GM23338 (cell line): ENCODE measurements around the gene KRTDAP.

ENCODE experiments used
- CREB1 ChIP-seq: fragments of 250-450 bp; sonication (Bioruptor Pico); IDR thresholded peaks from 2 replicates; pipeline ENCODE4 v1.5.0; 2020; ENCODE audit warnings: low read depth, mild to moderate bottlenecking, moderate library complexity
- EZH2 ChIP-seq: fragments of 200-600 bp; sonication (generic); IDR thresholded peaks from one replicate; pipeline ENCODE4 v1.8.0; 2017; ENCODE audit warnings: antibody characterized with exemption, mild to moderate bottlenecking, low read depth; ENCODE audit not compliant: unreplicated experiment
- EZH2phosphoT487 ChIP-seq: fragments of 200-600 bp; sonication (generic); IDR thresholded peaks from one replicate; pipeline ENCODE4 v1.8.1; 2018; ENCODE audit warnings: antibody characterized with exemption; ENCODE audit not compliant: unreplicated experiment
- JUNB ChIP-seq: IDR thresholded peaks from one replicate; pipeline ENCODE4 v1.6.1; 2016; ENCODE audit warnings: antibody characterized with exemption; ENCODE audit not compliant: unreplicated experiment
- POLR2AphosphoS5 ChIP-seq: IDR thresholded peaks from 2 replicates; pipeline ENCODE4 v1.6.1; 2016; ENCODE audit warnings: antibody characterized with exemption, low read depth
- STAT1 ChIP-seq: IDR thresholded peaks from one replicate; pipeline ENCODE4 v1.6.1; 2016; ENCODE audit warnings: antibody characterized with exemption; ENCODE audit not compliant: unreplicated experiment
- ZNF114 ChIP-seq: fragments of 250-450 bp; sonication (Bioruptor Pico); IDR thresholded peaks from 2 replicates; pipeline ENCODE4 v1.5.0; 2020; ENCODE audit warnings: mild to moderate bottlenecking, moderate library complexity
- TF ChIP-seq, protein P1 (sequence below), 2 experiments: fragments of 200-600 bp in 1 of 2; sonication (generic) in 1 of 2; conservative IDR thresholded peaks; 2 replicates each; pipeline versions ENCODE4 v1.5.1 to v1.6.1; 2016 to 2017; ENCODE audit warnings: antibody characterized with exemption in 2 of 2, low read depth in 2 of 2, mild to moderate bottlenecking in 2 of 2, moderate library complexity in 1 of 2
- TF ChIP-seq, protein P2 (sequence below): IDR thresholded peaks from one replicate; pipeline ENCODE4 v1.6.1; 2018; ENCODE audit warnings: antibody characterized with exemption; ENCODE audit not compliant: unreplicated experiment
- TF ChIP-seq, protein P3 (sequence below): fragments of 250-450 bp; sonication (Bioruptor Pico); IDR thresholded peaks from 2 replicates; pipeline ENCODE4 v1.5.0; 2020; ENCODE audit warnings: mild to moderate bottlenecking, moderate library complexity
- TF ChIP-seq, protein P4 (sequence below): IDR thresholded peaks from 2 replicates; pipeline ENCODE4 v1.6.1; 2016; ENCODE audit warnings: antibody characterized with exemption

DNA sequence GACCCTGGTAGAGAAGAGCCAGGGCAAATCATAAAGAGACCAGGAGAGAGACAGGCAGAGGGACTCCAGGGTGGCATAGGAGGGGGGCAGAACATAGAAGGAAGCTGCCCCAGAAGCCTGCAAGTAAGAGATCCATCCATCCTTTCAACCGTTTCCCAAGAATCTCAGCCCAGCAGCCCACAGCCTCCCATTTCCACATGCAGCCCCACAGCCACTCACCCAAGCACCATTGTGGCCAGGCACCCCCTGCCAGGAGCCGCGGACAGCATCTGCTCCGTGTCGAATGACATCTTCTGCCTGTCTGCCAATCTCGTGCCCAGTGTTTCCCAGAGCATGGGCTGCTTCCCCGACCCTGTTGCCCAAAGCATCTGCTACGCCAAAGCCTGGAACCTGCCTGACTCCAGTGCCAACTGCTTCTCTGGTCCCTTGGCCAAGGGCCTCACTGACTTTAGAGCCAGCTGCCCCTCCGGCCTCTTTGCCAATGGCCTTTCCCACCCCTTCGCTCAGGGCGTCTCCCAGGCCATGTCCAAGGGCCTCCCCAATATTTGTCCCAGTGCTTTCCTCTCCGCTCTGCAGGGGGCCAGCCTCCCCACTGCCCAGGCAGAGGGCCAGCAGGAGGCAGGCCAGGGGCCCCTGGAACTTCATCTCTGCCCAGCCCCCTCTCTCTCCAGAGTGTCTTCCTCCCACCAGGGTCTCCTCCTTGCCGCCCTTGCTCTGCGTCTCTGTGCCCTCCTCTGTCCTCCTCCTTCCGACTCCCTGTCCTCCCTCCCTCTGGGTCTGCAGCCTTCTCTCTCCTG, 22.8 kb upstream of the KRTDAP start:
- TF ChIP-seq, protein P1, sequence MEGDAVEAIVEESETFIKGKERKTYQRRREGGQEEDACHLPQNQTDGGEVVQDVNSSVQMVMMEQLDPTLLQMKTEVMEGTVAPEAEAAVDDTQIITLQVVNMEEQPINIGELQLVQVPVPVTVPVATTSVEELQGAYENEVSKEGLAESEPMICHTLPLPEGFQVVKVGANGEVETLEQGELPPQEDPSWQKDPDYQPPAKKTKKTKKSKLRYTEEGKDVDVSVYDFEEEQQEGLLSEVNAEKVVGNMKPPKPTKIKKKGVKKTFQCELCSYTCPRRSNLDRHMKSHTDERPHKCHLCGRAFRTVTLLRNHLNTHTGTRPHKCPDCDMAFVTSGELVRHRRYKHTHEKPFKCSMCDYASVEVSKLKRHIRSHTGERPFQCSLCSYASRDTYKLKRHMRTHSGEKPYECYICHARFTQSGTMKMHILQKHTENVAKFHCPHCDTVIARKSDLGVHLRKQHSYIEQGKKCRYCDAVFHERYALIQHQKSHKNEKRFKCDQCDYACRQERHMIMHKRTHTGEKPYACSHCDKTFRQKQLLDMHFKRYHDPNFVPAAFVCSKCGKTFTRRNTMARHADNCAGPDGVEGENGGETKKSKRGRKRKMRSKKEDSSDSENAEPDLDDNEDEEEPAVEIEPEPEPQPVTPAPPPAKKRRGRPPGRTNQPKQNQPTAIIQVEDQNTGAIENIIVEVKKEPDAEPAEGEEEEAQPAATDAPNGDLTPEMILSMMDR (conservative IDR thresholded peaks at IDR 0.05; ENCODE audit: low read depth in 2 of 2) = no peak
- TF ChIP-seq ZNF114 (CRISPR knock-in tag) (no peak), POLR2AphosphoS5 (no peak), EZH2phosphoT487 (no peak), JUNB (no peak), CREB1 (no peak), EZH2 (no peak), STAT1 (no peak)
- TF ChIP-seq, protein P2, sequence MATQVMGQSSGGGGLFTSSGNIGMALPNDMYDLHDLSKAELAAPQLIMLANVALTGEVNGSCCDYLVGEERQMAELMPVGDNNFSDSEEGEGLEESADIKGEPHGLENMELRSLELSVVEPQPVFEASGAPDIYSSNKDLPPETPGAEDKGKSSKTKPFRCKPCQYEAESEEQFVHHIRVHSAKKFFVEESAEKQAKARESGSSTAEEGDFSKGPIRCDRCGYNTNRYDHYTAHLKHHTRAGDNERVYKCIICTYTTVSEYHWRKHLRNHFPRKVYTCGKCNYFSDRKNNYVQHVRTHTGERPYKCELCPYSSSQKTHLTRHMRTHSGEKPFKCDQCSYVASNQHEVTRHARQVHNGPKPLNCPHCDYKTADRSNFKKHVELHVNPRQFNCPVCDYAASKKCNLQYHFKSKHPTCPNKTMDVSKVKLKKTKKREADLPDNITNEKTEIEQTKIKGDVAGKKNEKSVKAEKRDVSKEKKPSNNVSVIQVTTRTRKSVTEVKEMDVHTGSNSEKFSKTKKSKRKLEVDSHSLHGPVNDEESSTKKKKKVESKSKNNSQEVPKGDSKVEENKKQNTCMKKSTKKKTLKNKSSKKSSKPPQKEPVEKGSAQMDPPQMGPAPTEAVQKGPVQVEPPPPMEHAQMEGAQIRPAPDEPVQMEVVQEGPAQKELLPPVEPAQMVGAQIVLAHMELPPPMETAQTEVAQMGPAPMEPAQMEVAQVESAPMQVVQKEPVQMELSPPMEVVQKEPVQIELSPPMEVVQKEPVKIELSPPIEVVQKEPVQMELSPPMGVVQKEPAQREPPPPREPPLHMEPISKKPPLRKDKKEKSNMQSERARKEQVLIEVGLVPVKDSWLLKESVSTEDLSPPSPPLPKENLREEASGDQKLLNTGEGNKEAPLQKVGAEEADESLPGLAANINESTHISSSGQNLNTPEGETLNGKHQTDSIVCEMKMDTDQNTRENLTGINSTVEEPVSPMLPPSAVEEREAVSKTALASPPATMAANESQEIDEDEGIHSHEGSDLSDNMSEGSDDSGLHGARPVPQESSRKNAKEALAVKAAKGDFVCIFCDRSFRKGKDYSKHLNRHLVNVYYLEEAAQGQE = no peak
- TF ChIP-seq, protein P3, sequence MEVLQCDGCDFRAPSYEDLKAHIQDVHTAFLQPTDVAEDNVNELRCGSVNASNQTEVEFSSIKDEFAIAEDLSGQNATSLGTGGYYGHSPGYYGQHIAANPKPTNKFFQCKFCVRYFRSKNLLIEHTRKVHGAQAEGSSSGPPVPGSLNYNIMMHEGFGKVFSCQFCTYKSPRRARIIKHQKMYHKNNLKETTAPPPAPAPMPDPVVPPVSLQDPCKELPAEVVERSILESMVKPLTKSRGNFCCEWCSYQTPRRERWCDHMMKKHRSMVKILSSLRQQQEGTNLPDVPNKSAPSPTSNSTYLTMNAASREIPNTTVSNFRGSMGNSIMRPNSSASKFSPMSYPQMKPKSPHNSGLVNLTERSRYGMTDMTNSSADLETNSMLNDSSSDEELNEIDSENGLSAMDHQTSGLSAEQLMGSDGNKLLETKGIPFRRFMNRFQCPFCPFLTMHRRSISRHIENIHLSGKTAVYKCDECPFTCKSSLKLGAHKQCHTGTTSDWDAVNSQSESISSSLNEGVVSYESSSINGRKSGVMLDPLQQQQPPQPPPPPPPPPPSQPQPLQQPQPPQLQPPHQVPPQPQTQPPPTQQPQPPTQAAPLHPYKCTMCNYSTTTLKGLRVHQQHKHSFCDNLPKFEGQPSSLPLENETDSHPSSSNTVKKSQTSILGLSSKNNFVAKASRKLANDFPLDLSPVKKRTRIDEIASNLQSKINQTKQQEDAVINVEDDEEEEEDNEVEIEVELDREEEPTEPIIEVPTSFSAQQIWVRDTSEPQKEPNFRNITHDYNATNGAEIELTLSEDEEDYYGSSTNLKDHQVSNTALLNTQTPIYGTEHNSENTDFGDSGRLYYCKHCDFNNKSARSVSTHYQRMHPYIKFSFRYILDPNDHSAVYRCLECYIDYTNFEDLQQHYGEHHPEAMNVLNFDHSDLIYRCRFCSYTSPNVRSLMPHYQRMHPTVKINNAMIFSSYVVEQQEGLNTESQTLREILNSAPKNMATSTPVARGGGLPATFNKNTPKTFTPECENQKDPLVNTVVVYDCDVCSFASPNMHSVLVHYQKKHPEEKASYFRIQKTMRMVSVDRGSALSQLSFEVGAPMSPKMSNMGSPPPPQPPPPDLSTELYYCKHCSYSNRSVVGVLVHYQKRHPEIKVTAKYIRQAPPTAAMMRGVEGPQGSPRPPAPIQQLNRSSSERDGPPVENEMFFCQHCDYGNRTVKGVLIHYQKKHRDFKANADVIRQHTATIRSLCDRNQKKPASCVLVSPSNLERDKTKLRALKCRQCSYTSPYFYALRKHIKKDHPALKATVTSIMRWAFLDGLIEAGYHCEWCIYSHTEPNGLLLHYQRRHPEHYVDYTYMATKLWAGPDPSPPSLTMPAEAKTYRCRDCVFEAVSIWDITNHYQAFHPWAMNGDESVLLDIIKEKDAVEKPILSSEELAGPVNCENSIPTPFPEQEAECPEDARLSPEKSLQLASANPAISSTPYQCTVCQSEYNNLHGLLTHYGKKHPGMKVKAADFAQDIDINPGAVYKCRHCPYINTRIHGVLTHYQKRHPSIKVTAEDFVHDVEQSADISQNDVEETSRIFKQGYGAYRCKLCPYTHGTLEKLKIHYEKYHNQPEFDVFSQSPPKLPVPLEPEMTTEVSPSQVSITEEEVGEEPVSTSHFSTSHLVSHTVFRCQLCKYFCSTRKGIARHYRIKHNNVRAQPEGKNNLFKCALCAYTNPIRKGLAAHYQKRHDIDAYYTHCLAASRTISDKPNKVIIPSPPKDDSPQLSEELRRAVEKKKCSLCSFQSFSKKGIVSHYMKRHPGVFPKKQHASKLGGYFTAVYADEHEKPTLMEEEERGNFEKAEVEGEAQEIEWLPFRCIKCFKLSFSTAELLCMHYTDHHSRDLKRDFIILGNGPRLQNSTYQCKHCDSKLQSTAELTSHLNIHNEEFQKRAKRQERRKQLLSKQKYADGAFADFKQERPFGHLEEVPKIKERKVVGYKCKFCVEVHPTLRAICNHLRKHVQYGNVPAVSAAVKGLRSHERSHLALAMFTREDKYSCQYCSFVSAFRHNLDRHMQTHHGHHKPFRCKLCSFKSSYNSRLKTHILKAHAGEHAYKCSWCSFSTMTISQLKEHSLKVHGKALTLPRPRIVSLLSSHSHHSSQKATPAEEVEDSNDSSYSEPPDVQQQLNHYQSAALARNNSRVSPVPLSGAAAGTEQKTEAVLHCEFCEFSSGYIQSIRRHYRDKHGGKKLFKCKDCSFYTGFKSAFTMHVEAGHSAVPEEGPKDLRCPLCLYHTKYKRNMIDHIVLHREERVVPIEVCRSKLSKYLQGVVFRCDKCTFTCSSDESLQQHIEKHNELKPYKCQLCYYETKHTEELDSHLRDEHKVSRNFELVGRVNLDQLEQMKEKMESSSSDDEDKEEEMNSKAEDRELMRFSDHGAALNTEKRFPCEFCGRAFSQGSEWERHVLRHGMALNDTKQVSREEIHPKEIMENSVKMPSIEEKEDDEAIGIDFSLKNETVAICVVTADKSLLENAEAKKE (CRISPR knock-in tag) = no peak
- TF ChIP-seq, protein P4, sequence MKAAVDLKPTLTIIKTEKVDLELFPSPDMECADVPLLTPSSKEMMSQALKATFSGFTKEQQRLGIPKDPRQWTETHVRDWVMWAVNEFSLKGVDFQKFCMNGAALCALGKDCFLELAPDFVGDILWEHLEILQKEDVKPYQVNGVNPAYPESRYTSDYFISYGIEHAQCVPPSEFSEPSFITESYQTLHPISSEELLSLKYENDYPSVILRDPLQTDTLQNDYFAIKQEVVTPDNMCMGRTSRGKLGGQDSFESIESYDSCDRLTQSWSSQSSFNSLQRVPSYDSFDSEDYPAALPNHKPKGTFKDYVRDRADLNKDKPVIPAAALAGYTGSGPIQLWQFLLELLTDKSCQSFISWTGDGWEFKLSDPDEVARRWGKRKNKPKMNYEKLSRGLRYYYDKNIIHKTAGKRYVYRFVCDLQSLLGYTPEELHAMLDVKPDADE = no peak
